Omental fat pad (tissue), 4 donors: ENCODE data around the gene KIAA2012. TPM values are rescaled to one million over a fixed set of nuclear protein-coding genes. Genes with fewer than 3 reads are reported as not detected.

ENCODE experiments used
- ATAC-seq: fragments of 150-250 bp; one replicate; pipeline ENCODE4 v1.9.1; 2016; ENCODE audit warnings: mild to moderate bottlenecking, moderate library complexity; ENCODE audit not compliant: low FRiP score
- DNase-seq: peaks from one replicate; pipeline ENCODE4 v3.0.0-alpha.2; 2019; ENCODE audit warnings: low spot score
- total RNA-seq, 4 donors: library from RNA; depleted of rRNA; stranded (reverse); fragments of >200 nt; gene quantifications; one replicate each; pipeline ENCODE4 v1.1.0, GENCODE V29; 2016
- TF ChIP-seq, protein P1 (sequence below), 3 donors: fragments of 450-650 bp; IDR thresholded peaks; one replicate each; pipeline ENCODE4 v1.5.1; 2016 to 2017; ENCODE audit warnings: antibody characterized with exemption in 3 of 3, mild to moderate bottlenecking in 3 of 3, moderate library complexity in 2 of 3

Gene KIAA2012
- total RNA-seq, 4 donors from 2014 or later = 0.06 to 0.09 TPM; not detected in 2

DNA sequence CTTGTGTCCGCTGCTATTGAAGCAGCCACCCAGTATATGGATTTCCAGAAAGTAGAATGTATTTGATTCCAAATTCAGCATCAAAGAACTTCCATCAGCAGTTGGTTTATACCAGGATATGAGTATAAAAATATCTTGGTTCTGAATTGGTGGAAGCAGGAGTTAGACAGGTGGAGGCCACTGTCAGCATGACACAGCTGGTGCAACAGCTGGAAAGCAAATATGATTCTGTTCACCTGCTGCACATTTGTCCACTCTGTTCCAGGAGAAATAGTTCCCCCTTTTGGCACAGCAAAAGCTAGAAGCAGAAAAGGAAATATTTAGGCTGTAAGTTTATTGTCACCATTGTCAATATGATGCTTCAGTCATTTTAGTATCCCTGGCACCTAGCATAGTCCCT is 41.2 kb downstream of the KIAA2012 start:
- DNase-seq = no peak
- no peak for ATAC-seq
- TF ChIP-seq, protein P1, sequence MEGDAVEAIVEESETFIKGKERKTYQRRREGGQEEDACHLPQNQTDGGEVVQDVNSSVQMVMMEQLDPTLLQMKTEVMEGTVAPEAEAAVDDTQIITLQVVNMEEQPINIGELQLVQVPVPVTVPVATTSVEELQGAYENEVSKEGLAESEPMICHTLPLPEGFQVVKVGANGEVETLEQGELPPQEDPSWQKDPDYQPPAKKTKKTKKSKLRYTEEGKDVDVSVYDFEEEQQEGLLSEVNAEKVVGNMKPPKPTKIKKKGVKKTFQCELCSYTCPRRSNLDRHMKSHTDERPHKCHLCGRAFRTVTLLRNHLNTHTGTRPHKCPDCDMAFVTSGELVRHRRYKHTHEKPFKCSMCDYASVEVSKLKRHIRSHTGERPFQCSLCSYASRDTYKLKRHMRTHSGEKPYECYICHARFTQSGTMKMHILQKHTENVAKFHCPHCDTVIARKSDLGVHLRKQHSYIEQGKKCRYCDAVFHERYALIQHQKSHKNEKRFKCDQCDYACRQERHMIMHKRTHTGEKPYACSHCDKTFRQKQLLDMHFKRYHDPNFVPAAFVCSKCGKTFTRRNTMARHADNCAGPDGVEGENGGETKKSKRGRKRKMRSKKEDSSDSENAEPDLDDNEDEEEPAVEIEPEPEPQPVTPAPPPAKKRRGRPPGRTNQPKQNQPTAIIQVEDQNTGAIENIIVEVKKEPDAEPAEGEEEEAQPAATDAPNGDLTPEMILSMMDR (IDR thresholded peaks at IDR 0.05) = no peak

DNA sequence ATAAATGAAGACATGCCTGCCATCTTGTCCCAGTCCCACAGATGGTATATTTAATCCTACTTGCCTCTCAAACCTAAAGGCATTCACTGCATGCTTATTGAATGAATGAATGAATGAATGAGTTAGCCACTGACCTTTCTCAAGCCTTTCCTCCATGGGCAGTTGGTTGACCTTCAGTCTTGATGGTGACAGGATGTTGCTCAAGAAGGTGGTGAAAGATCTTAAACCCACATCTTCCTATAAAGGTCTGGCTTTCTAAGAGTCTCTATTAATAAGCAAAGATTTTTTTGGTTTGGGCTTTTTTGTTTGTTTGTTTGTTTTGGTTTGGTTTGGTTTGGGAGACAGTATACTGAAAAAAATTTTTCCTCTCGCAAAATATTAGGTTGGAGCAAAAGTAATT is 41.7 kb downstream of the KIAA2012 start:
- TF ChIP-seq, protein P1 (IDR thresholded peaks at IDR 0.05) = no peak
- DNase-seq (no peak), ATAC-seq (no peak)

DNA sequence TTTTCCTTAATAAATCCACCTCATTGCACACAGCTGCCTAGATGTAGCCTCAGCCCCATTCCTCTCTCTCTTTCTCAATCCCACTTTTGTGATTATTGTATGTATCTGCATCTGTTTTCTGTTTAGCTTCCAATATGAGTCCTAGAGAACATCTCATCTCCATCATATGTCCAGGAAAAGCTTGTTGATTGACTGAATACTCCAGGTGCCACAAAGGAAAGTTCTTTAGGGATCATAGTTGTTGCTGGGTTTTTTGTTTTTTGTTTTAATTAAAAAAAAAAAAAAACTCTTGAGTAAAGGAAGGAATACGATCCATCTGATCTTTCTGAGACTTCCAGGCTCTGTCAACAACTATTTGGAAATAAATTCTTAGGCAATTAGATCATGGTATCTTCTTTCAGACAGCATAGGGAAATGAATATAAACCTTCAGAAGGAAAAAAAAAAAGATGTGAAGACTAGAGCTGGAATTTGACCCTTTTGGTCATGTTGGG is 42.5 kb downstream of the KIAA2012 start:
- TF ChIP-seq, protein P1 (IDR thresholded peaks at IDR 0.05) = no peak
- DNase-seq = no peak
- peak; percentile 68 for ATAC-seq

DNA sequence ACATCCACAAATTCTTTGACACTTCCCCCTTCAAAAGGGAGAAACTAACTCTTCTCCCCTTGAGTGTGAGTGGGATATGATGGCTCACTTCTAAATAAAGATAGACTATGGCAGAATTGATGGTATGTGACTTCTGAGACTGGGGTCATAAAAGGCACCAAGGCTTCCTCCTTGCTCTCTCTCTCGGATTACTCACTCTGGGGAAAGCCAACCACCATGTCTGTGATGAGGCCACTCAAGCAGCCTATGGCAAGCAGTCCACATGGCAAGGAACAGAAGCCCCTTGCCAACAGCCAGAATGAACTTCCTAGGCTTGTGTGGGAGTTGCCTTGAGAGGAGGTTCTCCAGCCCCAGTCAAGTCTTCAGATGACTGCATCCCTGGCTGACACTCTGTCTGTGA is 43.6 kb downstream of the KIAA2012 start:
- TF ChIP-seq, protein P1 (IDR thresholded peaks at IDR 0.05) = no peak
- ATAC-seq (no peak), DNase-seq (no peak)

DNA sequence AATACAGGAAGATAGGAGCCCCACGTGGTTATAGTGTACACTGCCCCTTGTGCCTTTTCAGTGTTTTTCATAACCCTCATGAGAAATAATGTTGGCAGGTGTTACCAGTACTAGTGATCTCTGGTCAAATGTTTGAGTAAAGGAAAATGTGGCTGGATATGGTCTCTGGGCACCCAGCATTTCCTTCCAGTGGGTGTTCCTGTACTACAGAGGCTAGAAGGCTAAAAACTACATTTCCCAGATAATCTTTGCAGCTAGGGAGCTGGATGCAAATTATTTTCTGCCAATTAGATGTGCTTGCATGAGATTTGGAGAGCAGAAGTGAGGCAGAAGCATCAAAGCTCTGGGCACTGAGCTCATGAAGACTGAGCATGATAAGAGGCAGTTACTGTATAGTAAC is 45.1 kb downstream of the KIAA2012 start:
- DNase-seq = no peak
- no peak for ATAC-seq
- TF ChIP-seq, protein P1 (IDR thresholded peaks at IDR 0.05) = no peak

DNA sequence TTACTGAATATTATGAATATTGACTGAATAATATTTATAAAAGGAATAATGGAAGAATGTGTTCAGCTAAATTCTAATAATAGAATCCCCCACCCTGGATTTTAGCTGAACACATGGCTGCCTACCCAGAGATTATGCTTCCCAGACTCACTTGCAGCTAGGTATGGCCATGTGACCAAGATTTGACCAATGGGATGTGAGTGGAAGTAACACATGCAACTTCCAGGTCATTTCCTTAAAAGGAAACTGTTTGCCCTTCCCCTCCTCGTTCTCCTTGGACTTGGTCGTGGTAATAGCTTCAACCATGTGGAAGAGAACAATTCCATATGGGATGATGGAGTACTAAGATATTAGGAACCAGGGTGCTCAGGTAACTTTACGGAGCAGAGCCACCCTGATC is 47.8 kb downstream of the KIAA2012 start:
- DNase-seq (no peak), ATAC-seq (no peak)
- TF ChIP-seq, protein P1 (IDR thresholded peaks at IDR 0.05) = no peak

DNA sequence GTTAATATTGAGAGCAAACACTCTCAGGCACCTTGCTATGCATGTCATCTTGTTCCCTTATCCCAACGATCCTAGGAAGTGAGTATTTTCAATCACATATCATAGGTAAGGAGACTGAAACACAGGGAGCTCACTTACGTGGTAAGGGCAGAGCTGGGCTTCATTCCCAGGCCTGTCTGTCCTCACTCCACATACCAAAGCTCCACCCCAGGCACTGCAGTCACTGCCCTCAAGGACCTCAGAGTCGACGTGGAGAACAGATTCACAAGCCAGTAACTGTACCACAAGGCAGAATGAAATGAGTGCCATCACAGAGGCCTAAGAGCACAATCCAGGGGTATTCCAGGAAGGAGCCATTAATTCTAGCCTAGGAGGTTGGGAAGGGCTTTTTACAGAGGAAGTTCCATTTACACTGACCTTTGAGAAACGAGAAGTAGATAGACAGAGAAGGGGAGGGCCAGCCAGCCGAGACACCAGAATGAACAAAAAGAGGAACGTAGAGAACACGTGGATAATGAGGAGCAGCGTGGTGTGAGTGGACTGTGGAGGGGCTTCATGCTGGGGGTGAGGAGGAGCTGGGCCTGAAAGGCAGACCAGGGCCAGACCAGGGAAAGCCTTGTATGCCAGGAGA is 48.6 kb downstream of the KIAA2012 start:
- TF ChIP-seq, protein P1 (IDR thresholded peaks at IDR 0.05) = no peak
- DNase-seq (no peak), ATAC-seq (no peak)
